Ovary (tissue), 9 donors: ENCODE results near the gene WDR17. TPM values are rescaled to one million over a fixed set of nuclear protein-coding genes. Genes with fewer than 3 reads are reported as not detected.

Experiments
- DNase-seq, 5 donors: peaks; one replicate each; pipeline ENCODE4 v3.0.0-alpha.2; 2019 to 2020
- H3K27ac ChIP-seq, 2 donors: fragments of 200-600 bp; one replicate each; pipeline versions ENCODE4 v1.5.1 to v1.8.0; 2019 to 2022
- H3K27me3 ChIP-seq: fragments of 200-600 bp; one replicate; pipeline ENCODE4 v1.8.0; 2022
- H3K36me3 ChIP-seq: fragments of 200-600 bp; sonication (generic); one replicate; pipeline ENCODE4 v1.5.1; 2019
- H3K4me1 ChIP-seq: one replicate; pipeline ENCODE4 v1.8.1; 2013; ENCODE audit warnings: mild to moderate bottlenecking, moderate library complexity; ENCODE audit not compliant: insufficient read depth
- H3K4me3 ChIP-seq: fragments of 200-600 bp; sonication (generic); one replicate; pipeline ENCODE4 v1.5.1; 2017
- H3K9me3 ChIP-seq, 2 donors: fragments of 200-600 bp in 1 of 2; sonication (generic) in 1 of 2; one replicate each; pipeline versions ENCODE4 v1.5.1 to v1.8.1; 2013 to 2019; ENCODE audit warnings: mild to moderate bottlenecking in 1 of 2, moderate library complexity in 1 of 2
- EP300 ChIP-seq: sonication (generic); formaldehyde crosslinking; IDR thresholded peaks from one replicate; pipeline ENCODE4 v1.6.1; 2017; ENCODE audit warnings: antibody characterized with exemption
- POLR2A ChIP-seq: fragments of 450-650 bp; IDR thresholded peaks from one replicate; pipeline ENCODE4 v1.6.1; 2017; ENCODE audit warnings: antibody characterized with exemption, mild to moderate bottlenecking, moderate library complexity
- WGBS, 3 donors: extraction: QIAGEN DNeasy Blood & Tissue Kit in 1 of 3; methylation state at CpG; one replicate each; pipeline versions ENCODE4 v1.1.5 to v1.1.7; 2013 to 2017; 5-methylcytosine and 5-hydroxymethylcytosine counted together
- intact Hi-C, 4 donors: fragments of 100-400 bp; cut with DNase I; formaldehyde crosslinking; loops; one replicate each; pipeline versions ENCODE4 v1.11.0 to v1.15.1; 2022 to 2023
- polyA plus RNA-seq, 2 donors: library from polyadenylated mRNA; stranded (reverse); fragments of 200-250 nt in 1 of 2; fragments of 350-450 nt in 1 of 2; fragmentation: Illumina TruSeq in 1 of 2; extraction: RNeasy Lipid Tissue Mini Kit (QIAGEN cat#74804) in 1 of 2; gene quantifications; one replicate each; pipeline ENCODE4 v1.2.3, GENCODE V29; 2013 to 2014
- total RNA-seq, 7 donors: library from RNA; depleted of rRNA in 2 of 7; stranded (reverse); fragments of >200 nt in 2 of 7; fragmentation: NEBNext Ultra II Directional in 3 of 7; extraction: Animal tissue kit (Norgen Biotek cat#: 25700) in 3 of 7; gene quantifications; one replicate each; pipeline versions ENCODE4 v1.1.0 to v1.2.4, GENCODE V29; 2016 to 2023
- TF ChIP-seq, protein P1 (sequence below), 3 donors: fragments of 450-650 bp in 2 of 3; fragments of 200-600 bp in 1 of 3; IDR thresholded peaks; one replicate each; pipeline versions ENCODE4 v1.5.1 to v1.8.0; 2016 to 2022; ENCODE audit warnings: antibody characterized with exemption in 3 of 3, mild to moderate bottlenecking in 1 of 3
- donor health status: DM: no; HTN: no; CAD: no; lungs with moderate emphysema.
- donor health status: DM: no; HTN: no; CAD: no.
- donor health status: Bipolar disorder and iron deficiency.
- donor health status: DM: yes; HTN: yes; CAD: no.
- donor health status: DM: no; HTN: no; CAD: no.
- donor health status: DM: yes; HTN: yes; CAD: no.

Gene WDR17
- total and polyA plus RNA-seq, 9 donors, result 0.73 to 4.9 (median 2.1) TPM

- TF ChIP-seq EP300 (no peak), POLR2A (no peak)
- TF ChIP-seq, protein P1, sequence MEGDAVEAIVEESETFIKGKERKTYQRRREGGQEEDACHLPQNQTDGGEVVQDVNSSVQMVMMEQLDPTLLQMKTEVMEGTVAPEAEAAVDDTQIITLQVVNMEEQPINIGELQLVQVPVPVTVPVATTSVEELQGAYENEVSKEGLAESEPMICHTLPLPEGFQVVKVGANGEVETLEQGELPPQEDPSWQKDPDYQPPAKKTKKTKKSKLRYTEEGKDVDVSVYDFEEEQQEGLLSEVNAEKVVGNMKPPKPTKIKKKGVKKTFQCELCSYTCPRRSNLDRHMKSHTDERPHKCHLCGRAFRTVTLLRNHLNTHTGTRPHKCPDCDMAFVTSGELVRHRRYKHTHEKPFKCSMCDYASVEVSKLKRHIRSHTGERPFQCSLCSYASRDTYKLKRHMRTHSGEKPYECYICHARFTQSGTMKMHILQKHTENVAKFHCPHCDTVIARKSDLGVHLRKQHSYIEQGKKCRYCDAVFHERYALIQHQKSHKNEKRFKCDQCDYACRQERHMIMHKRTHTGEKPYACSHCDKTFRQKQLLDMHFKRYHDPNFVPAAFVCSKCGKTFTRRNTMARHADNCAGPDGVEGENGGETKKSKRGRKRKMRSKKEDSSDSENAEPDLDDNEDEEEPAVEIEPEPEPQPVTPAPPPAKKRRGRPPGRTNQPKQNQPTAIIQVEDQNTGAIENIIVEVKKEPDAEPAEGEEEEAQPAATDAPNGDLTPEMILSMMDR (IDR thresholded peaks at IDR 0.05), result no peak
- H3K27me3 ChIP-seq, result no peaks in the 10 kb centered on the region
- H3K9me3 ChIP-seq, result no peaks in the 10 kb centered on the region
- no peak overlapping the region for H3K27ac ChIP-seq
- DNase-seq, result no peak
- no peaks in the 10 kb centered on the region for H3K4me1 ChIP-seq
- no peaks in the 10 kb centered on the region for H3K36me3 ChIP-seq
- H3K4me3 ChIP-seq, result no peak overlapping the region
- intact Hi-C loops, result loop anchor here in 1 of 4 donors (5.0 kb wide), 1 partner anchor 301 kb away; no protein-coding TSS in a partner anchor
- 82 to 87% (median 83%) methylated on average over 3 of the region's 3 CpGs for WGBS, 3 donors
Measured at GRCh38 chr4:176036585-176037205, 28.9 kb upstream of the WDR17 start.

DNA sequence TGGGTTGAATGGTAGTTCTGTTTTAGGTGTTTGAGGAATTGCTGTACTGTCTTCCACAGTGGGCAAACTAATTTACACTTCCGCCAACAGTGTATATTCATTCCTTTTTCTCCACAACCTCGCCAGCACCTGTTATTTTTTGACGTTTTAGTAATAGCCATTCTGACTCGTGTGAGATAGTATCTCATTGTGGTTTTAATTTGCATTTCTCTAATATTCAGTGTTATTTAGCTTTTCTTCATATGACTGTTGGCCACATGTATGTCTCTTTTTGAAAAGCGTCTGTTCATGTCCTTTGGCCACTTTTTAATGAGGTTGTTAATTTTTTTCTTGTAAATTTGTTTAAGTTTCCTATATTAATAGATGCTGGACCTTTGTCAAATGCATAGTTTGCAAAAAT lies 26.9 kb upstream of the WDR17 start:
- Histone ChIP-seq H3K27ac (no peak overlapping the region), H3K4me1 (no peaks in the 10 kb centered on the region), H3K27me3 (no peaks in the 10 kb centered on the region), H3K9me3 (no peaks in the 10 kb centered on the region), H3K36me3 (no peaks in the 10 kb centered on the region), H3K4me3 (no peak overlapping the region)
- intact Hi-C loops, result loop anchor here in 1 of 4 donors (5.0 kb wide), 1 partner anchor 299 kb away; no protein-coding TSS in a partner anchor
- no peak for TF ChIP-seq EP300
- TF ChIP-seq, protein P1 (IDR thresholded peaks at IDR 0.05), result no peak
- TF ChIP-seq POLR2A, result no peak
- no peak for DNase-seq
- whole genome bisulfite sequencing, 3 donors, result 95% methylated on average over 5 of the region's 5 CpGs

DNA sequence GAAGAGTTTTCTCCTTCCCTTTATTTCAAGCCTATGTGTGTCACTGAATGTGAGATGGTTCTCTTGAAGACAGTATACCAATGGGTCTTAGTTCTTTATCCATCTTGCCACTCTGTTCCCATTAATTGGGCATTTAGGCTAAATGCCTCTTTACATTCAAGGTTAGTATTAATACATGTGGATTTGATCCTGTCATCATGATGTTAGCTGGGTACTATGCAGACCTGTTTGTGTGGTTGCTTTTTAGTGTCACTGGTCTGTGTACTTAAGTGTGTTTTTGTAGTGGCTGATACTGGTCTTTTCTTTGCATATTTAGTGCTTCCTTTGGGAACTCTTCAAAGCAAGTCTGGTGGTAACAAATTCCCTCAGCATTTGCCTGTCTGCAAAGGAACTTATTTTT lies 23.4 kb upstream of the WDR17 start:
- no peak for DNase-seq
- no peaks in the 10 kb centered on the region for H3K4me1 ChIP-seq
- no peak overlapping the region for H3K4me3 ChIP-seq
- TF ChIP-seq EP300 (no peak), POLR2A (no peak)
- TF ChIP-seq, protein P1 (IDR thresholded peaks at IDR 0.05), result no peak
- H3K36me3 ChIP-seq, result no peaks in the 10 kb centered on the region
- H3K27me3 ChIP-seq, result no peaks in the 10 kb centered on the region
- no peaks in the 10 kb centered on the region for H3K9me3 ChIP-seq
- H3K27ac ChIP-seq, result no peak overlapping the region
- intact Hi-C loops, result loop anchor here in 1 of 4 donors (10.0 kb wide), 1 partner anchor 303 kb away; no protein-coding TSS in a partner anchor

GRCh38 chr4:176043838-176044588 lies 21.6 kb upstream of the WDR17 start:
- H3K36me3 ChIP-seq, result no peaks in the 10 kb centered on the region
- H3K4me3 ChIP-seq, result no peak overlapping the region
- DNase-seq, result no peak
- 66 to 75% (median 72%) methylated on average over 7 to 9 of the region's 9 CpGs for WGBS, 3 donors
- no peak overlapping the region for H3K27ac ChIP-seq
- H3K4me1 ChIP-seq, result no peaks in the 10 kb centered on the region
- H3K9me3 ChIP-seq, result no peaks in the 10 kb centered on the region
- intact Hi-C loops, result loop anchor here in 1 of 4 donors (10.0 kb wide), 1 partner anchor 301 kb away; no protein-coding TSS in a partner anchor
- H3K27me3 ChIP-seq, result no peaks in the 10 kb centered on the region
- TF ChIP-seq, protein P1 (IDR thresholded peaks at IDR 0.05), result no peak
- TF ChIP-seq POLR2A (no peak), EP300 (no peak)
